Measurements from ENCODE around the gene PRKRA.
"Not testable (repeated sequence)": the region's sequence is repeated elsewhere in the genome, so short reads cannot be mapped to it uniquely, and the experiment has no call there.

PRKRA gene

GRCh38 chr2:178450774-178451525, at the start of gene PRKRA, which contains the start of gene PJVK:
TSS of gene PRKRA (minus strand) at chr2:178451175. CDS start at chr2:178451030, 145 bp downstream.
TSS of gene PJVK (plus strand) at chr2:178451378. CDS start at chr2:178453410, 2,032 bp downstream.
- DNase-seq (ENCODE audit: low read depth in 2 of 2), result peak; percentile 92 to 94

GRCh38 chr2:178499640-178500039, 48.7 kb upstream of the PRKRA start:
- no peak for DNase-seq (ENCODE audit: low read depth in 2 of 2)

GRCh38 chr2:178498137-178498536, 47.2 kb upstream of the PRKRA start:
- DNase-seq (ENCODE audit: low read depth in 2 of 2), result no peak

- DNase-seq (ENCODE audit: low read depth in 2 of 2), result no peak
Measured at GRCh38 chr2:178496049-178496448, 45.1 kb upstream of the PRKRA start.

GRCh38 chr2:178491612-178492011, 40.6 kb upstream of the PRKRA start:
- no peak for DNase-seq (ENCODE audit: low read depth in 2 of 2)

- DNase-seq (ENCODE audit: low read depth in 2 of 2), result no peak
Measured at GRCh38 chr2:178485356-178485755, 34.4 kb upstream of the PRKRA start.

- DNase-seq (ENCODE audit: low read depth in 2 of 2), result no peak
Measured at GRCh38 chr2:178484245-178485041, 33.5 kb upstream of the PRKRA start.

GRCh38 chr2:178482437-178482836, 31.5 kb upstream of the PRKRA start:
- DNase-seq (ENCODE audit: low read depth in 2 of 2), result no peak

GRCh38 chr2:178480227-178481181, 29.5 kb upstream of the PRKRA start, which contains the start of gene PLEKHA3:
TSS of gene PLEKHA3 (plus strand) at chr2:178480457. CDS start at chr2:178480870, 413 bp downstream.
- peak; percentile 46 to 57 for DNase-seq (ENCODE audit: low read depth in 2 of 2)

GRCh38 chr2:178479758-178480226, 28.8 kb upstream of the PRKRA start:
- DNase-seq (ENCODE audit: low read depth in 2 of 2), result no peak

GRCh38 chr2:178479275-178479616, 28.3 kb upstream of the PRKRA start:
- DNase-seq (ENCODE audit: low read depth in 2 of 2), result no peak

- DNase-seq (ENCODE audit: low read depth in 2 of 2), result peak; percentile 63 to 73
Measured at GRCh38 chr2:178478439-178479274, 27.7 kb upstream of the PRKRA start, which contains the start of gene FKBP7. TSS of gene FKBP7 (minus strand) at chr2:178478600. CDS start at chr2:178478499, 101 bp downstream.

- DNase-seq (ENCODE audit: low read depth in 2 of 2), result no peak
Measured at GRCh38 chr2:178478130-178478438, 27.1 kb upstream of the PRKRA start.

GRCh38 chr2:178477443-178478129, 26.6 kb upstream of the PRKRA start:
- no peak for DNase-seq (ENCODE audit: low read depth in 2 of 2)

- no peak for DNase-seq (ENCODE audit: low read depth in 2 of 2)
Measured at GRCh38 chr2:178476477-178476876, 25.5 kb upstream of the PRKRA start.

- no peak for DNase-seq (ENCODE audit: low read depth in 2 of 2)
Measured at GRCh38 chr2:178474560-178474959, 23.6 kb upstream of the PRKRA start.

- DNase-seq (ENCODE audit: low read depth in 2 of 2), result no peak
Measured at GRCh38 chr2:178473931-178474330, 23.0 kb upstream of the PRKRA start.

- DNase-seq (ENCODE audit: low read depth in 2 of 2), result no peak
Measured at GRCh38 chr2:178473373-178473772, 22.4 kb upstream of the PRKRA start.

- DNase-seq (ENCODE audit: low read depth in 2 of 2), result not testable (repeated sequence)
Measured at GRCh38 chr2:178471313-178471712, 20.3 kb upstream of the PRKRA start.

- no peak for DNase-seq (ENCODE audit: low read depth in 2 of 2)
Measured at GRCh38 chr2:178469219-178469849, 18.4 kb upstream of the PRKRA start.
